HG03521 (cell line): ENCODE results near the gene IFT25.

Experiments
- ATAC-seq: cut with Tn5 transposase; IDR thresholded peaks from one replicate; pipeline ENCODE4 v1.9.1; 2021; ENCODE audit warnings: mild to moderate bottlenecking, moderate library complexity; ENCODE audit not compliant: unreplicated experiment

The IFT25 gene

DNA sequence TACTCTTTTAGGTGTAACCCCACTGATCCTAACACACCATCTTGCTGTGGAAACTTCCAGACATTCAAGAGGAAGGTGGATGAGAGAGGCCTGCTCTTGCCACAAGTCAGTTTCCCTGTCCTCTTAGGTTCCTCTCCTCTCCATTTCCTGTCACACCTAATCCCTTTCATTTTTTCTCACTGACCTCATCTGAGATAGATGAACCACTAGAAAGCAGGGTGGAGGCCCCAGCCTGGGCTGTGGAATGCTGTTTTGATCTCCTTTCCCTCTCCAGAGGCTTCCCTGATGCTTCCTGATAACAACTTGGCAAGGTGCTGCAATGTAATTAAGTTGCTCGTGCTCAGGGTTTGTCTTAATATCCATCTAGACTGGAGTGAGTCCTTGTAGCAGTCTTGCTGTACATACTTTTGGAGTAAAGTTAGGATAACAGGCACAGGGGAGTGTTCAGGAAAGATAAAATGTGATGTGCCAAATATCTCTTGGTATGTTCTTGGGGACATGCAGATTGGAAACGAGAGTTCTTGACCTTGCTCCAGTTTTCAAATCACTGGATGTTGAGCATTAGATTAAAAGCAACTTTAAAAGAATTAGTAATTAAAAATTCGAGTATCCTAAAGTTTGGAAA lies 11.8 kb upstream of the IFT25 start:
- ATAC-seq, result no peak

DNA sequence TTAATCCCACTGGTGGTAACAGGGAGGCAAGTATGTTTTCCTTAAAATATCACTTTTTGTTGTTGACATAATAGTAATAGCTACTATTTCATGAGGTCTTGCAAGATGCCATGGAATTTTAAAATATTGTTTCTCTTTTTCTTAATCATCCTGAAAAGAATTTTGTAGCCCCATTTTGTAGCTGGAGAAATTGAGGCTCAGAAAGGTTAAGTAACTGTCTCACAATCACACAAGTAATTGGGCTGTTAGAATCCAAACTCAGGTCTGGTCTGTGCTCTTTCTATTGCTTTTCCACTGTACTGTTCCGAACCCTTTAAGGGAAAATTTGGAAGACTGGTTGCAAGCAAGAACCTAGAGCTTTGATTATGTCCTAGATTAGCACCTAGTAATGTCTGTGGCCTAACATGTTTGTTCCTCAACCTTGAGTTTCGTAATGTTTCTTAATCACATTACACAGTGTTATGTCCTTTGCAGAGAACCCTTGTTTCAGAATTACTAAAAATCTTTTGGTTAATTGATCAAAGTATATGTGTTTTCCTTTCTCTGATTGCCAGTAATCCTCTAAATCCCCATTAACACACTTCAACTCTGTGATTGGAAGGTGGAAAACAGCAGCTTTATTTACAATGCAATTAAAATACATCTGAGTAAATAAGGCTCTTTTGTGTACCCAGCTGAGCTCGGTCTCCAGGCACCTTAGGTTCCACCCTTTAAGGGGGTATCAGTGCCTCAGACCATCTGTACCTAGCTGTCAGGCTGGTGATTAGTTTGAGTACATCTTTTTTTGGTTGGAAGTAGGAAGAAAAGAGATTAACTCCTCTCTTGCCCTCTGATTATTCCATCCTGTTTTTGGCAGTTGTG lies 11.0 kb upstream of the IFT25 start:
- no peak for ATAC-seq

DNA sequence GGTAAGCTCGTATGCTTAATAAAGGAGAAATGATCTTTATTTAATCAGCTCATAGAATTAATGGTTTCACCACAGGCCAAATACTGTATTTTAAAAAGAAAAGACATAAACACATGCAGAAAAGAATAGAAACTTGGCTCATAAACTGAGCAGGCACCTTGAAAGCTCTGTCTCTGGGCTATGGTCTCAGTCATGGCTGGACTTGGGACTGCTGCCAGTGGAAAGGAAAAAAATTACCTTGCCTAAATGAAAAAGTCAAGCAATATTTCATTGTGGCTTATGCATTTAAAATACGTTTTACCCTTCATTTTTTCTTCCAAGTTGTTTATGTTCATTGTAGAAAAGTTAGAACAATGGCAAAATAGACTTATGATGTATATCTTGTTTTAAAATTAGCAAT lies 8.6 kb upstream of the IFT25 start:
- no peak for ATAC-seq

DNA sequence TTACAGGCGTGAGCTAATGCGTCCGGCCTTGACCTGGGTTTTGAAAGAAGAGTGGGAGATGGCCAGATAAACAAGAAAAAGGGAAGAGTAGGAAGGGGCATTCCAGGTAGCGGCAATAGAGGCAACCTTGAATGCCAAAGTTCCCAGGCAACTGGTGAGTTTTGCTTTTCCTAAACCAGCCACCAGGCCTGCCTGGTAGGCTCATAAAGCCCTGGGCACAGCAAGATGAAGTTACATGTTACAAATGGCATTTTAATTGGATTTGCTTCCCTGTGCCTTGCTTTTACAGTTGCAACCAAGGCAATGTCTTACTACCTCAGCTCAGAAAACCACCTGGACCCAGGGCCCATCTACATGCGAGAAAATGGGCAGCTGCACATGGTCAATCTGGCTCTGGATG lies 6.2 kb upstream of the IFT25 start:
- no peak for ATAC-seq

DNA sequence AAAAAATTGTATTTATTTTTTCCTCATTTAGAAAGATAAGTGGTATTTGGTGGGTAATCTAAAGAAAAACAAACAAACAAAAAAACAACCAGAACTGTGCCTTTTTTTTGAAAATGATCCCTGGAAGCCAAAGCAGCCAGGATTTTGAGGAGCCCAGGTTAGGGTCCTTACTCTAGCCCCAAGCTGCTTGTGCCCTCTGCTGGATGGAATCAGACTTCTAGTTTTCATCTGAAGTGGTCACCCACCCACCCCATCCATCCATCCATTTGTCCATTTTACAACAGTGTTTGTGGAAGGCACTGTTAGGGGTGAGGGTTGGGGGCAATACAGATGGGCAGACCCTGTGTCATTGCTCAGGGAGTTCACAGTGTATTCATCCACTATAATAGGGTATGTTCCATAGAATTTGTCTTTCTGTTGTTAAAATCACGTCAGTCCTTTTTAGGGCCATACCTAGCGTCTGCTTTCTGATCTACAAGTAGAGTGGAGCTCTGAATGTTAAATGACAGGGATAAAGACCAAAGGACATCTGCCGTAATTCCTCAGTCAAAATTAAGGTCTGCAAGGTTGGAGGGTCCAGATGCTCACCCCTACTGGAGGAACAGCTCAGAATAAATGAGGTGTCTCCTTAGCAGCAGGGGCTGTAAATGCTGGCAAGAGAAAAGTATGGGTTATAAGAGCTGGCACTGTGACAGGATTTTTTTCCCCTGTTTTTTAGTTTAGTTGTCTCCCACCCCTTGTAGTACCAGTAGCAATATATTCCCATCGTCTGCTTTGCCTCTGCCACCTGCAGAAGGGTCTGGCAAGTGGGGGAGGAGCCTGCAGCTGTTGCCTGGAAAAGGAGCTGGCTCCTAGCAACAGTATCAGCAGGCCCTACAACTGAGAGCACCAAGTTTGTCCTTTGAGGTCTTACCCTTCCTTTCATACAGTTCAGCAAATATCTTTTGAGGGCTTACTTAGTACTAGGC lies 3.8 kb upstream of the IFT25 start:
- no peak for ATAC-seq

DNA sequence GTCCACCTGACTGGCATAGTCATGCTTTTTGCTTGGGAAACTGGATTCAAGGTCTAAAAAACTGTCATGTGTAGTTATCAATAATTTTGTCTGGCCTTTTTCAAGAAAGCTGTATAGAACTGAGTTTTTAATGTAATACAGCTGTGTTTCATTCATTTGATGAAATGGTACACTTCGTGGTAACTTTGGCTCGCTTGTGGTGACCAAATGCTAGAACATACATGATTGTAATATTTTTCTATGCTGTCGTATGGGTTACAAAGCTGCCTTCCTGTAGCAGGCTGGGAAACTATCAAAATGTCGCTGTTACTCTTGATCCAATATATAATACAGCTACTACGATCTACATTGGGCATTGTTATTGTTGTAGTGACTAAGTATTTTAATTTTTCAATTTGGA lies 2.8 kb upstream of the IFT25 start:
- ATAC-seq, result no peak

DNA sequence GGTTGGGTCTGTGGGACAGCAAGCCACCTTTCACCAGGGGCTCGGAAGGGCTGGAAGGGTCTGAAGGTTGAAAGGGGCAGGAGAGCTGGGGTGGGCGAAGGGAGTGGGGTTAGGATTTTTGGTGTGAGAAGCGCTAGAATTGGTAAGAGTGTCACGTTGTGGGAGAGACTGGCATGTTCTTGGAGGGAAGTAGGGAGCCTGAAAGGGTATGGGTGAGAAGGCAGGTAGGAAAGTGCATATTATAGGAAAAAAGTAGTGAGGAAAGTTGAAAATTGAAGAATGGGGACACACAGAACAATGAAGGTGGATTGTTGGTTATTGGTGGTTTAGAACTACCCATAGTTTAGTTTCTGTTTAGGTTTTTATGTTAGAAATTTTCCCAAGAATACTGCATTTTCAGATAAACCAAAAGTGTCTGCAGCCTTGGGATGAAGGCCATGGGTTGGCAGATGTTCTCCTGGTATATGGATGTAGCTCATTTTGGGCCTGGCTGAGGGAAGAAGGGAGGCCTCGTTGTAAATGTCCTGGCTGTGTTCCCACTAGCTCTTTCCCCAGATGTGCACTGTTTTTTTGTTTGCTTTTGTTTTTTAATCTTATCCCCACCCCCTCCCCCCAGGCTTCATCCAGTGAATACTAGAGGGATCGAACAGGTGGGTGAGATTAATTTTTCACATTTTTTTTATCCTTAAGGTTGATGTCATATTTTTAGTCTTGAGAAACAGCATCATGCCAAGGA lies 1.8 kb upstream of the IFT25 start:
- ATAC-seq, result no peak

DNA sequence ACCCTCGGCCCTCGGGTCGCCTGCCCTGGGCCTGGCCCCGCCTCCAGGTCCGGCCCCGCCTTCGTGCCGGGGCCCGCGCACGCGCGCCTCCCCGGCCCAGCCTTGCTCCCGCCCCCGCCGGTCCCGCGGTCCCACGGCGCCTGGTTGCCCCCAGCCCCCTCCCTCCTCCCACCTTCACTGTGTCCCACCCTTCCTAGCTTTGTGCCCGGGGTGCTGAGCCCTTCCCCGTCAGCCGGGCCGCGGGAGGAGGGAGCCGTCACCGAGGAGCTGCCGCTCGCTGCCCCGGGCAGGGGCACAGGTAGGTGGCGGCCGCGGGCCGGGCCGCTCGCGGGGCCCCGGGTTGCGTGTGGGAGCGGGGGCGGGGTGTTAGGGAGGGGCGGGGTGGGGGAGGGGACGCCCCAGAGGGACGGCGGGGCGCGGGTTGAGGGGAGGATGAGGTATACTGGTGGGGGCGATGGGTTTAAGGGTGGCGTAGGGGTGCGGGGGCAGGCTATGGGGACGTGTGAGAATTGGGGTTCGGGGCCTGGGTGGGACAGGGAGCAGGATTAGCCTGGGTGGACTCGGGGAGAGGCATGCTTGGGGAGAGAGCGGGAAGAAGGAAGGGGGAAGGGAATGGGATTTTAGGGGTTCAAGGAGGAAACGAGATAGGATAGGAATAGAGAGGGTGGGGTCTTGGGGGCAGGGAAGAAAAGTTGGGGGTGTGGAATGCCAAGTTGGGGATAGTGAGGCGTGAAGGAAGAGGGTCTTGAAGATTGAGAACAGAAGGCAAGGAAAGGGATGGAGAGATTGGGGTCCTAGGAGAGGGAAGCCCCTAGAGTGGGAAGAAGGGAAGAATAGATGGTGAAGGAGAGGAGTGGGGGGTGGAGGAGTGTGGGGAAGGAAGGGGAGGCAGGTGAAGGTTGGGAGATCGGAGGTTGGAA lies 1.0 kb upstream of the IFT25 start, which contains the start of gene LRRC42:
LRRC42 (plus strand) TSS at position 99 of the 920 bp plus-strand sequence. CDS start 5,650 bp downstream, outside the sequence.
- peak; percentile 59 for ATAC-seq

DNA sequence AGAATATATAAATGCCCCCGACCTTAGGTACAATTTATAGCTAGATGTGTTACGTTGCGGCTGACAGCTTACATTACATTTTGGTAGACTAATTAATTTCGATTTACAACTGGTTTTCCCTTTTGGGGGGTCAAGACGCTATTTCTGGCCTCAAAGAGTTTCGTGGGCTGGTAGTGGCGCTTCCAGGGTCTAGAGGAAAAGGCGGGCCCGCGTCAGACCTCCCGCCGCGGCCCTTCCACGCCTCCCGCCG lies 391 bp downstream of the IFT25 start:
- ATAC-seq, result no peak

DNA sequence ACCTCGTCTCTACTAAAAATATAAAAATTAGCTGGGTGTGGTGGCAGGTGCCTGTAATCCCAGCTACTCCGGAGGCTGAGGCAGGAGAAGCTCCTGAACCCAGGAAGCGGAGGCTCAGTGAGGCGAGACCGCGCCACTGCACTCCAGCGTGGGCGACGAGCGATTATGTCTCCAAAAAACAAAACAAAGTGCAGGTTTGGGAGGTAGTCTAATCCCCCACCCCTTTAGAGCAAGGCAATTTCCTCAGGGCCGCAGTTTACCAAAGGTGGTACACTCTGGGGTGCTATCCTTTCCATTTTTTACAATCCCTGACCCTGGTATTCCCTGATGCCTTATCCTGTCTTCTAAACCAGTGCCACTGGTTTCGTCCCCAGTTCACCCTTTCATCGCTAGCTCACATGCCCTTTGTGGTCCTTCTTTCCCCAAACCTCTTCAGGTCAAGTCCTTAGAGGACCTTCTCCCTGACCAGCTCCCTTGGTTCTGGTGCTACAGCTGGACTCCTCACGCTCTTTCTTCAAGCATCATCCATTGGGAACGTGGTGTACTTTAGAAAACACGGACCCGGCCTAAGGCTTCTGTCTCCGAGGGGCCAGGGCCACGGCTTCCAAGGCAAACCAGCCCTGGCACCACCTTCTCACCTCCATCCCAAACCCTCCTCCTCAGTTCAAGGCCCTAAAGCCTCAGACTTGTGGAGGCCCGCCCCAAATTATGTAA lies 873 bp downstream of the IFT25 start:
- no peak for ATAC-seq

DNA sequence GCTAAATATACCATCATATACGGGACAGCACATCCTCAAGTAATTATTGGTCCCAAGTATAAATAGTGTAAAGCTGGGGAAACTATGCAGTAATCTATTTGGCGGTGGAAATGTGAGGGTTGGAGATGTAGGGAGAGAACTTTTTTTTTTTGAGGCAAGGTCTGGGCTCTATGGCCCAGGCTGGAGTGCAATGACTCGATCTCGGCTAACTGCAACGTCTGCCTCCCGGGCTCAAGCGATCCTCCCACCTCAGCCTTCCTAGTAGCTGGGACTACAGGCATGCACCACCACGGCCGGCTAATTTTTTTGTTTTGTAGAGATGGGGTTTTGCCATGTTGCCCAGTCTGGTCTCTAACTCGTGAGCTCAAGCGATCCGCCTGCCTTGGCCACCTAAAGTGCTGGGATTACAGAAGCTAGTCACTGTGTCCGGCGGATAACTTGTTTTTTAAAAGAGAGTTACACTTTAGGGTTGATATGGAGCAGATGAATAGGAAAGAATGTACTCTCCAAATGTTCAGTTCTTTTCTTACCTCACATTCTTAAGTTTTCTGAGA lies 1.9 kb downstream of the IFT25 start:
- no peak for ATAC-seq

DNA sequence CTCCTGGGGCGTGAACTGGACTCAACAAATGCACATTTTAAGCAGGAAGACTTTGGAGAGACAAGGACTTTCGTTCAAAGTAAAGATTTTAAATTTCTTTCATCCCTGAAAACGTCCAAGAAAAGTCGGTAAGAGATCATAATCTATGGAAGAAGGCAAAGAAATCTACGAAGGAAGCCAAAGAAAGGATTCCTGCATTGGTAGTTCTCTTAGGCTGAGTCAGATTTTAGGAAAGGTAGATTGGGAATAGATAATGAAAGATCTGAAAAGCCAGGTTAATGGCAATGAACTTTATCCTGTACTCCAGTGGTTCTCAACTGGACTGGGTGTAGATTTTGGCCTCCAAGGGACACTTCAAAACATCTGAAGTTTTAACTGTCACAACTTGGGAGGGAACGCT lies 2.4 kb downstream of the IFT25 start:
- no peak for ATAC-seq

DNA sequence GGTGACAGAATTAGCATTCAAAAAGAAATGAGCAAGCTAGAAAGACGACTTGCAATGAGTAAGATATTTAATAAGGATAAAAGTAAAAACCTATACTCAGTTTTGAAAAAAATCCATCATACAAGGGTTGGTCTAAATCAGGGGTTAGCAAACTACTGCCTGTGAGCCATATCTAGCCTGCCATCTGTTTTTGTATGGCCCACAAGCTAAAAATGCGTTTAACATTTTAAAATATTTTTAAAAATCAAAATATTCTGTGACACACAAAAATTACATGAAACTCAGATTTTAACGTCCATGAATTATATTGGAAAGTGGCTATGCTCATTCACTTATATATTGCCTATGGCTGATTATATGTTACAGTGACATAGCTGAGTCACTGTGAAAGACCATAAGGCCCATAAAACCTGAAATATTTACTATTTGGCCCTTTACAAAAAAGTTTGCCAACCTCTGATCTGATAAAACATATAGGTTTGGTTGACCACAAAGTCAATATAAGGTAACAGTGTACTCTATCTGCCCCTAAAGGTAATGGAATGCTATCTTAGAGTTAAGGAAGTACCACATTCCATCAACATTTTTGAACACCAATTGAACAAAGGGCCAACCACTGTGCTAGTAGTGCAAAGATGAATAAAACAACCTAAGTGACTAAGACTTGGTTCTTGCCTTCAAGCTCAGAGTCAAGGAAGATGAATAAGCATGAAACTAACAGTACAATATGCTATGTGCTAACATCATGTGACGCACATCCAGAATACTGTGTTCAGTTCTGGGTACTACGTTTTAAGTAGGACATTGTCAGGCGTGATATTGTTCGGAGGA lies 3.2 kb downstream of the IFT25 start:
- ATAC-seq, result no peak

DNA sequence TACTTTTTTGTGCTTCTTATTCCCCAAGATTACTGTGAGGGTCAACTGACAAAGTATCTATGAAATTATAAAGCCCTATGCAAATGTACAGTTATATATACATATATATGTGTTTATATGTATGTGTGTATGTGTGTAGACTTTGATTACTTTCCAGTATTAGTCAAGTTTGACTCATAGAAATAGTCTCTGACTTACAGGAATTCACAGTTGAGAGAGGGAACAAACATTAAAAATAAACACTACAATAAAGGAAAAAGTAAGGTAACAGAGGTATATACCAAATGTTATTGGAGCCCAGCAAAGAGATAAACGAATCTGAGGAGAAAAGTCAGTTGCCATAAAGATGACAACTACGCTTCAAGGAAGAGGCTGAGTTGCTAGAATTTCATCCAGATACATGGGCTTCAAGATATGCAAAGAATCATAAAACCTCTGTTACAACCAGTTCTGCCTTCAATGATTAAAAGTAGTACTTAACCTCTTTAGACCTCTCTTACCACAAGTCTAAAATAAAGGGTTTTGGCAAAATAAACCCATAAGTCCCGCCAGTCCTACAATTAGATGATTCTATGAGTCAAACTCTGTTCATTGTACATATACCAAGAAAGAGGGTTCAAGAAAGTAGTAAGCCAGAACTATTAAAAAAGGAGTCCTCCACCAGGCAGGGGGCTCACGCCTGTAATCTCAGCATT lies 7.2 kb downstream of the IFT25 start:
- no peak for ATAC-seq

DNA sequence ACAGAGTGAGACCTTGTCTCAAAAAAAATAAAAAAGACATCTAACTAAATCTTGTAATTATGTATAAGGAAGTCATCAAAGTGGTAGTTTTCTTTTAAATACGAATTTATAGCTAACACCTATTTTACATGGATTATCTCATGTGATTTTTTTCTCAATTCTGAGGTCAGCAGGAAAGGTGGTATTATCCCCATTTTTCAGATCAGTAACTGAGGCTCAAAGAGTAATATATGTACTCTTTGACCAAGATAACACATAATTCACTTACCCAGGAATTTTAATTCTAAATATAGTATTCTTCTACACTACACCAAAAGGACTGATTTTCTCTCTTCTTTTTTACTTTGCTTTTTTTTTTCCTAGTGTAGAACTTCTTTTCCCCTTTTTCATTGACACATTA lies 9.1 kb downstream of the IFT25 start:
- ATAC-seq, result no peak

DNA sequence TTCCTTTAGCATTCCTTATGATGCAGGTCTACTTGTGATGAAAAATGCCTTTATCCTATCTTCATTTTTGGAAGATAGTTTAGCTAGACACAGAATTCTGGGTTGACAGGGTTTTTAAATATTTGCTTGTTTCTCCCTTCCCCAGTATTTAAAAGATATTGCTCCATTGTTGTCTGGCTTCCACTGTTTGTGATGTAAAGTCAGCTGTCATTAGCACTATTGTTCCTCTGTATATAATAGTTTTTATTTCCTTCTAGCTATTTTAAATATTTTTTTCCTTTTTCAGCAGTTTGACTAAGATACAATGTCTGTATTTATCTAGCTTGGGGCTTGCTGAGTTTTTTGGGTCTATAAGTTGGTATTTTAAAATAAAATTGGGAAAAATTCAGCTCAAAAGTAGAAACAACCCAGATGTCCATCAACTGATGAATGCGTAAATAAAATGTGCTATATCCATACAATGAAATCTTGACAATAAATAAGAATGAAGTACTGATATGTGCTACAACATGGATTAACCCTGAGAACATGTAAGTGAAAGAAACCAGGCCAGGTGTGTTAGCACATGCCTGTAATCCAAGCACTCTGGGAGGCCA lies 11.2 kb downstream of the IFT25 start:
- ATAC-seq, result no peak

DNA sequence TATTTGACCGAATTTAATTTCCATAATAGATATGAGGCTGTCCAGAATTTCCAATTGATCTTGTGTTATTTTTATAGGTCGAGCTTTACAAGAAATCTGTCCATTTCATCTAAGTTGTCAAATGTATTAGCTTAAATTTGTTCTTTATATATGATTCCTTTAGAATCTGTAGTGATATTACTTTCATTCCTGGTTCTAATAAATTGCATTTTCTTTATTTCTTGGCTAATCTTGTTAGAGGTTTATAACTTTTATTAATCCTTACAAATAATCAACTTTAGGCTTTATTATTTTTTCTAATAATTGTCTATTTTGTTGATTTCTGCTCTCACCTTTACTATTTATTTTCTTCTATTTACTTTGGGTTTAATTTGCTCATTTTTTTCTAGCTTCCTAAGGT lies 14.0 kb downstream of the IFT25 start:
- no peak for ATAC-seq
